SK-N-SH treated with all-trans-retinoic acid at 6 μM for 48 hours (cell line): Measurements from ENCODE around the gene AMN.

ENCODE experiments used
- ARNTL ChIP-seq: fragments of 450-650 bp; formaldehyde crosslinking; IDR thresholded peaks from 2 replicates; pipeline ENCODE4 v1.5.0; 2020; ENCODE audit warnings: low read depth, mild to moderate bottlenecking, moderate library complexity, borderline replicate concordance
- CSDC2 ChIP-seq: fragments of 250-450 bp; sonication (Bioruptor Pico); IDR thresholded peaks from 2 replicates; pipeline ENCODE4 v1.5.0; 2020; ENCODE audit warnings: mild to moderate bottlenecking, moderate library complexity
- CSRNP3 ChIP-seq: fragments of 250-450 bp; sonication (Bioruptor Pico); IDR thresholded peaks from 2 replicates; pipeline ENCODE4 v1.5.1; 2021; ENCODE audit warnings: mild to moderate bottlenecking, moderate library complexity
- OSR1 ChIP-seq: fragments of 250-450 bp; sonication (Bioruptor Pico); IDR thresholded peaks from 2 replicates; pipeline ENCODE4 v1.8.0; 2022; ENCODE audit warnings: moderate library complexity, mild to moderate bottlenecking, inconsistent platforms
- RARB ChIP-seq: fragments of 250-450 bp; sonication (Bioruptor Pico); IDR thresholded peaks from 2 replicates; pipeline ENCODE4 v1.8.0; 2021; ENCODE audit warnings: mild to moderate bottlenecking, moderate library complexity
- SNAI2 ChIP-seq: fragments of 250-450 bp; sonication (Bioruptor Pico); IDR thresholded peaks from 2 replicates; pipeline ENCODE4 v1.5.0; 2020; ENCODE audit warnings: mild to moderate bottlenecking, moderate library complexity
- TOX ChIP-seq: fragments of 250-450 bp; sonication (Bioruptor Pico); IDR thresholded peaks from 2 replicates; pipeline ENCODE4 v1.8.0; 2021; ENCODE audit warnings: mild to moderate bottlenecking, moderate library complexity, borderline replicate concordance
- ZC3H10 ChIP-seq: fragments of 250-450 bp; sonication (Bioruptor Pico); IDR thresholded peaks from 2 replicates; pipeline ENCODE4 v1.5.1; 2021; ENCODE audit warnings: mild to moderate bottlenecking, moderate library complexity
- ZFP3 ChIP-seq: fragments of 250-450 bp; sonication (Bioruptor Pico); IDR thresholded peaks from 2 replicates; pipeline ENCODE4 v1.5.0; 2020; ENCODE audit warnings: mild to moderate bottlenecking, moderate library complexity
- ZFP30 ChIP-seq: fragments of 450-650 bp; formaldehyde crosslinking; IDR thresholded peaks from 2 replicates; pipeline ENCODE4 v1.5.0; 2022; ENCODE audit warnings: mild to moderate bottlenecking, moderate library complexity
- ZNF565 ChIP-seq: fragments of 450-650 bp; formaldehyde crosslinking; conservative IDR thresholded peaks from 2 replicates; pipeline ENCODE4 v1.5.0; 2020; ENCODE audit warnings: low read depth, mild to moderate bottlenecking, moderate library complexity
- ZNF70 ChIP-seq: fragments of 450-650 bp; formaldehyde crosslinking; IDR thresholded peaks from 2 replicates; pipeline ENCODE4 v1.5.0; 2020; ENCODE audit warnings: mild to moderate bottlenecking, moderate library complexity
- TF ChIP-seq, protein P1 (sequence below): fragments of 250-450 bp; sonication (Bioruptor Pico); IDR thresholded peaks from 2 replicates; pipeline ENCODE4 v1.8.0; 2020; ENCODE audit warnings: mild to moderate bottlenecking, moderate library complexity, borderline replicate concordance
- TF ChIP-seq, protein P2 (sequence below): fragments of 250-450 bp; sonication (Bioruptor Pico); IDR thresholded peaks from 2 replicates; pipeline ENCODE4 v1.8.0; 2021; ENCODE audit warnings: low read depth, mild to moderate bottlenecking, moderate library complexity, borderline replicate concordance

DNA sequence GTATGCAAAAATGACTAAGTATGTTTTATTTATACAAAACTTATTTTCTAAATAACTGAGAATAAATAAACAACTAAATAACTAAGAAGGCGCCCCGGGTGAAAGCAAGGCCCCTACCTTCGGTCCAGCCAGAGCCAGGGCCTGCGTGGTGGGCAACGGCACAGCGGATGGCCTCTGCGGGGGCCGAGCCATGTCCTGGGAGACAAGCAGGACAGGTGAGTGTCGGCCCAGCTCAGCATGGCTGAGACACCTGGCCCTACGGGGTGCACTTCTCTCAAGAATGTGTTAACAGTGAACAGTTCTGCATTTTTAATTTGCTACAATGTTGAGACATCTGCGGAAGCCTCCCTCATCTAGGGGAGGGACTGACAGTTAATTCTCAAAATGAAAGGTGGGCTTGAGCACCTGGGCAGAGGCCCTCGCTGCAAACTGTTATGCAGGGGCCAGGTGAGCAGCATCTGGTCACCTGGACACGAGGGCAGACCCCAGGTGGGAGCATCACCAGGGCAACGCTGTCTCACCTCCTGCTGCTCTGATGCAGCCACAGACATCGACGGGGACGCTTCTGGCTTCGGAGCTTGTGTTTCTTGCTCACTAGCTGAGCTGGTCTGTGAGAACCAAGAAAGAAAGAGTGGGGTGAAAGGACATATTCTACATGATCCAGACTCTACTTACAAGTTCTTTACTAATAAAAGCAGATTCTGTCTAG lies 31.8 kb downstream of the AMN start:
- TF ChIP-seq ZFP30 (CRISPR knock-in tag), result no peak
- no peak for TF ChIP-seq TOX
- TF ChIP-seq OSR1, result no peak
- no peak for TF ChIP-seq CSDC2 (CRISPR knock-in tag)
- no peak for TF ChIP-seq ZC3H10
- no peak for TF ChIP-seq RARB (CRISPR knock-in tag)
- TF ChIP-seq CSRNP3 (CRISPR knock-in tag), result no peak
- TF ChIP-seq, protein P1, sequence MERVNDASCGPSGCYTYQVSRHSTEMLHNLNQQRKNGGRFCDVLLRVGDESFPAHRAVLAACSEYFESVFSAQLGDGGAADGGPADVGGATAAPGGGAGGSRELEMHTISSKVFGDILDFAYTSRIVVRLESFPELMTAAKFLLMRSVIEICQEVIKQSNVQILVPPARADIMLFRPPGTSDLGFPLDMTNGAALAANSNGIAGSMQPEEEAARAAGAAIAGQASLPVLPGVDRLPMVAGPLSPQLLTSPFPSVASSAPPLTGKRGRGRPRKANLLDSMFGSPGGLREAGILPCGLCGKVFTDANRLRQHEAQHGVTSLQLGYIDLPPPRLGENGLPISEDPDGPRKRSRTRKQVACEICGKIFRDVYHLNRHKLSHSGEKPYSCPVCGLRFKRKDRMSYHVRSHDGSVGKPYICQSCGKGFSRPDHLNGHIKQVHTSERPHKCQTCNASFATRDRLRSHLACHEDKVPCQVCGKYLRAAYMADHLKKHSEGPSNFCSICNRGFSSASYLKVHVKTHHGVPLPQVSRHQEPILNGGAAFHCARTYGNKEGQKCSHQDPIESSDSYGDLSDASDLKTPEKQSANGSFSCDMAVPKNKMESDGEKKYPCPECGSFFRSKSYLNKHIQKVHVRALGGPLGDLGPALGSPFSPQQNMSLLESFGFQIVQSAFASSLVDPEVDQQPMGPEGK (CRISPR knock-in tag), result no peak
- TF ChIP-seq ZFP3 (CRISPR knock-in tag), result no peak
- TF ChIP-seq SNAI2 (CRISPR knock-in tag), result no peak
- TF ChIP-seq ZNF70 (CRISPR knock-in tag), result no peak
- TF ChIP-seq, protein P2, sequence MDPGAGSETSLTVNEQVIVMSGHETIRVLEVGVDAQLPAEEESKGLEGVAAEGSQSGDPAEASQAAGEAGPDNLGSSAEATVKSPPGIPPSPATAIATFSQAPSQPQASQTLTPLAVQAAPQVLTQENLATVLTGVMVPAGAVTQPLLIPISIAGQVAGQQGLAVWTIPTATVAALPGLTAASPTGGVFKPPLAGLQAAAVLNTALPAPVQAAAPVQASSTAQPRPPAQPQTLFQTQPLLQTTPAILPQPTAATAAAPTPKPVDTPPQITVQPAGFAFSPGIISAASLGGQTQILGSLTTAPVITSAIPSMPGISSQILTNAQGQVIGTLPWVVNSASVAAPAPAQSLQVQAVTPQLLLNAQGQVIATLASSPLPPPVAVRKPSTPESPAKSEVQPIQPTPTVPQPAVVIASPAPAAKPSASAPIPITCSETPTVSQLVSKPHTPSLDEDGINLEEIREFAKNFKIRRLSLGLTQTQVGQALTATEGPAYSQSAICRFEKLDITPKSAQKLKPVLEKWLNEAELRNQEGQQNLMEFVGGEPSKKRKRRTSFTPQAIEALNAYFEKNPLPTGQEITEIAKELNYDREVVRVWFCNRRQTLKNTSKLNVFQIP (CRISPR knock-in tag), result no peak
- no peak for TF ChIP-seq ZNF565 (CRISPR knock-in tag)
- TF ChIP-seq ARNTL (CRISPR knock-in tag), result no peak
